ENCODE data around the gene EFR3B.

EFR3B gene

DNA sequence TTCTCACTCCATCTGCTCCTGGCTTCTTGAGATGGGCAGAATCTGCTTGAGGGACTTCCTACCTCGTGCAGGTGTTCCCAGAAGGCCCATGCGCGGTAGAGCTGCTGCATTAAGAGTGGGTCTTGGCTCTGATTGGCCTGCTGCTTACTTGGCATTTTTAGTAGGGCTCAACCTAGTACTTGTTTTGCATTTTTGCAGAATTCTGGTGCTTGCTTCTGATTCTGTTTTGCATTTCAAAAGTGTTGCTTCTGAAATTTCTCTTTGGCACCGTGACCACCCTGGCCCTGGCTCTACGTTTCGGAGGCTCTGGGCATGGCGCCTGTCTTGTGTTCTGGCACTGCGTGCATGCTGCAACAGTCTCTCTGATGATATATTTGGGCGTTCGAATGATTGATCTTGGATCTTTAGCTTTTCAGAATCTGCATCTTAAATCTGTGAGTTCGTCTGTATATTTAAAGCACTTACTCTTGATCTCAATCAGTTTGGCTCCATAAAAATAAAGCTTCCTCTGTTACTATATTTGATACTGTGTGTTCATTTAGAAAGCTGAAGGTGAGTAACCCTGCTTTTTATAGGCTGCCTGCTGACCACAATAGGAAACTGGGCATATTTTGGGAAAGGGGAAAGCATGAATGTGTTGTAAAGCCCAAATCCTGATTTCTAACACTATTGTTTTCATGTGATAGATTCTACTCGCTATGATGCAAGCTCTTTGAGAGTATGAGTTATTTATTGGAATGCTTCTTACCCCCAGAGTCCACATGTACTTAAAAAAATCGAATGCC lies 22.2 kb downstream of the EFR3B start:
- TF ChIP-seq, protein P1, sequence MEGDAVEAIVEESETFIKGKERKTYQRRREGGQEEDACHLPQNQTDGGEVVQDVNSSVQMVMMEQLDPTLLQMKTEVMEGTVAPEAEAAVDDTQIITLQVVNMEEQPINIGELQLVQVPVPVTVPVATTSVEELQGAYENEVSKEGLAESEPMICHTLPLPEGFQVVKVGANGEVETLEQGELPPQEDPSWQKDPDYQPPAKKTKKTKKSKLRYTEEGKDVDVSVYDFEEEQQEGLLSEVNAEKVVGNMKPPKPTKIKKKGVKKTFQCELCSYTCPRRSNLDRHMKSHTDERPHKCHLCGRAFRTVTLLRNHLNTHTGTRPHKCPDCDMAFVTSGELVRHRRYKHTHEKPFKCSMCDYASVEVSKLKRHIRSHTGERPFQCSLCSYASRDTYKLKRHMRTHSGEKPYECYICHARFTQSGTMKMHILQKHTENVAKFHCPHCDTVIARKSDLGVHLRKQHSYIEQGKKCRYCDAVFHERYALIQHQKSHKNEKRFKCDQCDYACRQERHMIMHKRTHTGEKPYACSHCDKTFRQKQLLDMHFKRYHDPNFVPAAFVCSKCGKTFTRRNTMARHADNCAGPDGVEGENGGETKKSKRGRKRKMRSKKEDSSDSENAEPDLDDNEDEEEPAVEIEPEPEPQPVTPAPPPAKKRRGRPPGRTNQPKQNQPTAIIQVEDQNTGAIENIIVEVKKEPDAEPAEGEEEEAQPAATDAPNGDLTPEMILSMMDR (IDR thresholded peaks at IDR 0.05; ENCODE audit: extremely low read depth, missing control alignments), result no peak
- no peak for DNase-seq (ENCODE audit: low spot score)

DNA sequence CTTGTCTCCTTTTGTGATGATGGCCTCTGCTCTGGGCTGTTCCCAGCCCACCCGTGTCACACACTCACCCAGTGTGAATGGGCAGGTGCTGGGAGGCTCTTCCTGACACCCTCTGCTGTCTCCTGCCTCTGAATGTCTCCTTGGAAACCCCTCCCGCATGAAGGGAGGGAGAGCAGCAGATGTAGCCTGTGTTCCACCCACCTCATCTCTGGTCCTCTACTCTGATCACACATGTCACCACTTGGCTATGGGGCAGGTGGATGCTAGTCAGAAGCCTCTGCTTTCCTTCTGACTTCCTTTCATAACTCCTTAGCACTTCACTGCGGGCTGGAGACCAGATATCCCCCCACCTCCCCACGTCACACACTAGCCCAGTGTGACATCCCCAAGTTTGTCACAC lies 23.9 kb downstream of the EFR3B start:
- no peak for DNase-seq (ENCODE audit: low spot score)
- TF ChIP-seq, protein P1 (IDR thresholded peaks at IDR 0.05; ENCODE audit: extremely low read depth, missing control alignments), result no peak

DNA sequence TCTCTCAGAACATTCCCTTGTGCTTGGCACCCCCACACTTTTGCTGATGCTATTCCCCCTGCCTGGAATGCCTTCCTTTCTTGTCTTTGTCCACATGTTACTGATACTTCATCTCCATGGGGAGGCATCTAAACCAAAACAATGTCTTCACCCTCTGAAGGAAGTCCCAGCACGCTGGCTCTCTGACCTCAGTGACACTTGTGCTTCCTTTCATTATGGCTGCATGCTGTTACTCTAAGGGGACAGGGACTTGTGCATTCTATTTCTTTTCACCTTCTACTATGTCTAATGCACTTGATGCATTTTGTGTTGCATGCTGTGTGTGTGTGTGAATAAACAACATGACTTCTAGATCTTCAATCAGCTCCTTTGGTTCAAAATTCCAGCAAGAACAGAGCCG lies 24.6 kb downstream of the EFR3B start:
- TF ChIP-seq, protein P1 (IDR thresholded peaks at IDR 0.05; ENCODE audit: extremely low read depth, missing control alignments), result no peak

DNA sequence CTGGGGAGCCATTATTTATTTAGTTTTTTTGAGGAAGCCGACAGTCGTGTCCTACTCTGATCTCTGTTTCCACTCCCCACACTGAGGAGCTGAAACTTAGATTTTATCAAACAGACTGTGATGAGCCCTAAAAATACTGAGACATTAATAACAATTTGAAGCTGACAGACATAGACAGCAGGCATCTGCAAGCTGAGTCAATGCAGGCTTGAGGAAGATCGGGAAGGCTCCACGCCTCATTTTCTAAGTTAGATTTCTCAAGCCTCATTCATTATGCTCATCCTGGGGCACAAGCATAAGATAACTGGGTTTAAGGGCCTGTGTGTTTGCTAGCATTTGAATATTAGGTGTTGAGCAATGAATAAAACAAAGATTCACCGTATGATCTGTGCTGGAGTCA lies 26.3 kb downstream of the EFR3B start:
- TF ChIP-seq, protein P1 (IDR thresholded peaks at IDR 0.05; ENCODE audit: extremely low read depth, missing control alignments), result no peak
- no peak for DNase-seq (ENCODE audit: low spot score)

More for the DNA sequence above, 24.6 kb downstream of the EFR3B start:
- DNase-seq (ENCODE audit: low spot score), result no peak

DNA sequence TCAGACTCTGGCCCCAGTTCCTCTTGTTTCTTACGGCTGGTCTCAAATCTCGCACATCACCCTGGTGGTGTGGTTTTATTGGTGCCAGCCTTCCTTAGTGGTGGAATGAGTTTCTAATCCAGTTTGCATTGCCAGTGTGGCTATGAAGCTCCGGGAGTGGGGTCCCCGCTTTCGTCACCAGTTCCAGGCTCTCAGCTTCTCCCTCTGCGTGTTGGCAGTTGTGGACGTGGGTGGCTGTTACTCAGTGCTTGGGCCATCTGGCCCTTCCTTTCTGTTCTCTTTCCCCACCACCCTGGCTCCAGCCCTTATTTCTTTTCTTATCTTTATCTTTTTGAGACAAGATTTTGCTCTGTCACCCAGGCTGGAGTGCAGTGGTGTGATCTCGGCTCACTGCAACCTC lies 30.1 kb downstream of the EFR3B start:
- DNase-seq (ENCODE audit: low spot score), result no peak
- TF ChIP-seq, protein P1 (IDR thresholded peaks at IDR 0.05; ENCODE audit: extremely low read depth, missing control alignments), result no peak

DNA sequence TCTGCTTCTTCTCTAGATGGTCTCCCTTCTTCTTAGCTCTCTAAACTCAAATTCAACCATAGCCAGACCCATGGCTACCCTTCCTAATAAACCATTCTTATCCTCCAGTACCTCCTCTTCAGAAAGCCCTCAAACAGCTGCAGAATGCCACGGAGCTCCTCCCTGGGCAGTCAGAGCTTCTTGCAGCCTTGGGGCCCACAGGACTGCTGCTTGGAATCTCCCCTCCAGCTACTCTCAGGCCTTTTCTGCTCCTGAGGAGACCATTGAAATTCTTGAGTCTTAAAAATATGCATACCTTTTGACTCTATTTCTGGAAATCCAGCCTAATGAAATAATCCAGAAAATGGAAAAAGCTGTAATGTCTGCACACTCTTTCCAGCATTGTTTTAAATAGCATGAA lies 30.7 kb downstream of the EFR3B start:
- DNase-seq (ENCODE audit: low spot score), result no peak
- TF ChIP-seq, protein P1 (IDR thresholded peaks at IDR 0.05; ENCODE audit: extremely low read depth, missing control alignments), result no peak

DNA sequence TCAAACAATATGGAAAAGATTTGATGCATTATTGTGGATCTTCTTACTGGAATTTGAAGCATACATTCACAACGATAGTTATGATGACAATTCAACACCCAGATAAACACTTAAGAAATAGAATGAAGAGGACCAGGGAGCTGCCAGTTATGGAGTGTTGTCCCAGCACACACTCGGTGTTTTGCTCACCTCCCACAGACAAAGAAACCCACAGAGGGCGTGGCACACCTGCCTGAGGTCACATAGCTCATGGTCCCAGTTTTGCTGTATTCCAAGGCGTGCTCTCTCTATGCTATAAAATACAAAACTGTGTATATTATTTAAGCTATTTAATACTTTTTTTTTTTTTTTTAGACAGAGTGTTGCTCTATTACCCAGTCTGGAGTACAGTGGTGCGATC lies 31.1 kb downstream of the EFR3B start:
- no peak for DNase-seq (ENCODE audit: low spot score)
- TF ChIP-seq, protein P1 (IDR thresholded peaks at IDR 0.05; ENCODE audit: extremely low read depth, missing control alignments), result no peak

Measured in GM20000 (cell line).